ENCODE measurements around the gene FGF14. TPM values are rescaled to one million over a fixed set of nuclear protein-coding genes. Genes with fewer than 3 reads are reported as not detected.

The FGF14 gene
- total and polyA plus RNA-seq, 2 of the 4 experiments (the other 2 are of a cell fraction), result under 0.01 TPM; not detected in 1

GRCh38 chr13:102312841-102313240, 89.0 kb downstream of the FGF14 start:
- Histone ChIP-seq H2BK15ac (ENCODE audit: low read depth, low read length) (no peak overlapping the region), H2AK5ac (ENCODE audit: low read depth, low read length) (no peak overlapping the region), H2AK9ac (replicated peaks; ENCODE audit: low read depth, low read length, poor library complexity) (no peak overlapping the region), H3K14ac (replicated peaks; ENCODE audit: low read depth, low read length) (no peak overlapping the region), H4K91ac (ENCODE audit: insufficient read depth, low read depth, low read length) (no peak overlapping the region), H3K9me3 (ENCODE audit: control insufficient read depth, insufficient read depth, low read length) (no peaks in the 10 kb centered on the region), H3K4me3 (ENCODE audit: insufficient read depth, low read depth, low read length) (no peak overlapping the region), H3K4me2 (ENCODE audit: low read depth, low read length) (no peak overlapping the region), H3K27me3 (ENCODE audit: control insufficient read depth, insufficient read depth, low read length) (no peaks in the 10 kb centered on the region), H3K4me1 (ENCODE audit: control insufficient read depth, insufficient read depth, low read length) (no peaks in the 10 kb centered on the region), H2BK120ac (ENCODE audit: low read depth, low read length) (no peak overlapping the region), H3K18ac (ENCODE audit: low read depth, low read length) (no peak overlapping the region), H3K27ac (ENCODE audit: insufficient read depth, low read length) (no peak overlapping the region), H2BK20ac (ENCODE audit: low read depth, low read length) (no peak overlapping the region), H3K56ac (ENCODE audit: extremely low read depth, insufficient read depth, low read length) (no peak overlapping the region), H3K23ac (ENCODE audit: low read depth, low read length) (no peak overlapping the region), H3K9me1 (ENCODE audit: insufficient read depth, low read length) (no peaks in the 10 kb centered on the region), H4K20me1 (ENCODE audit: insufficient read depth, low read length) (no peaks in the 10 kb centered on the region), H3K36me3 (ENCODE audit: control insufficient read depth, insufficient read depth, low read length) (no peaks in the 10 kb centered on the region), H3K4ac (ENCODE audit: low read depth, low read length) (no peak overlapping the region), H2BK5ac (ENCODE audit: low read depth, low read length, poor library complexity, severe bottlenecking) (no peak overlapping the region), H3K9ac (ENCODE audit: low read depth, low read length) (no peak overlapping the region), H4K8ac (ENCODE audit: low read depth in 2 of 2, low read length in 2 of 2) (no peak overlapping the region), H3K79me1 (ENCODE audit: low read depth in 1 of 2, low read length in 2 of 2) (no peaks in the 10 kb centered on the region), H2AFZ (replicated peaks; ENCODE audit: low read length, poor library complexity) (no peak overlapping the region), H4K5ac (ENCODE audit: low read depth, low read length) (no peak overlapping the region)
- no peak for DNase-seq
- dilution Hi-C loops (cut with HindIII; ENCODE audit: low sequenced_read_pairs, unreplicated experiment) (no loop called here), intact Hi-C loops (cut with micrococcal nuclease) (no loop called here), in situ Hi-C loops (cut with MboI; ENCODE audit: low sequenced_read_pairs) (no loop called here)
- ATAC-seq (ENCODE audit: low read depth), result no peak
- ChIA-PET CTCF (interaction anchor here (0.5 kb wide), 1 partner anchor 1155 kb away, joined by 3 read pairs; no protein-coding TSS in a partner anchor), POLR2A (ENCODE audit: unreplicated experiment) (no interaction called here)
- BruUV-seq (replicated peaks), result no TSS peak
- no CpG with 5 or more reads among the region's 4 CpGs for WGBS, 2 experiments (ENCODE audit: extremely low coverage in 2 of 2, insufficient read length in 1 of 2)
- TF ChIP-seq NFE2L2 (IDR thresholded peaks at IDR 0.05; ENCODE audit: low read depth, low read length) (no peak), MAFK (IDR thresholded peaks at IDR 0.05; ENCODE audit: low read depth, low read length) (no peak), SMC3 (IDR thresholded peaks at IDR 0.05; ENCODE audit: low read depth, low read length) (no peak), CTCF (conservative IDR thresholded peaks at IDR 0.05; ENCODE audit: low read depth, low read length) (no peak), BHLHE40 (IDR thresholded peaks at IDR 0.05; ENCODE audit: low read depth, low read length) (no peak), MXI1 (IDR thresholded peaks at IDR 0.05; ENCODE audit: borderline replicate concordance, low read depth, low read length) (no peak), FOS (IDR thresholded peaks at IDR 0.05; ENCODE audit: low read depth, low read length) (no peak), RFX5 (IDR thresholded peaks at IDR 0.05; ENCODE audit: low read depth, low read length) (no peak), MAZ (IDR thresholded peaks at IDR 0.05; ENCODE audit: borderline replicate concordance, low read depth, low read length) (no peak), CEBPB (IDR thresholded peaks at IDR 0.05; ENCODE audit: low read depth, low read length) (no peak), RCOR1 (IDR thresholded peaks at IDR 0.05; ENCODE audit: insufficient replicate concordance, low read length) (no peak)
- TF ChIP-seq, protein P1, sequence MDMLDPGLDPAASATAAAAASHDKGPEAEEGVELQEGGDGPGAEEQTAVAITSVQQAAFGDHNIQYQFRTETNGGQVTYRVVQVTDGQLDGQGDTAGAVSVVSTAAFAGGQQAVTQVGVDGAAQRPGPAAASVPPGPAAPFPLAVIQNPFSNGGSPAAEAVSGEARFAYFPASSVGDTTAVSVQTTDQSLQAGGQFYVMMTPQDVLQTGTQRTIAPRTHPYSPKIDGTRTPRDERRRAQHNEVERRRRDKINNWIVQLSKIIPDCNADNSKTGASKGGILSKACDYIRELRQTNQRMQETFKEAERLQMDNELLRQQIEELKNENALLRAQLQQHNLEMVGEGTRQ (IDR thresholded peaks at IDR 0.05; ENCODE audit: low read depth, low read length), result no peak
- TF ChIP-seq, protein P2, sequence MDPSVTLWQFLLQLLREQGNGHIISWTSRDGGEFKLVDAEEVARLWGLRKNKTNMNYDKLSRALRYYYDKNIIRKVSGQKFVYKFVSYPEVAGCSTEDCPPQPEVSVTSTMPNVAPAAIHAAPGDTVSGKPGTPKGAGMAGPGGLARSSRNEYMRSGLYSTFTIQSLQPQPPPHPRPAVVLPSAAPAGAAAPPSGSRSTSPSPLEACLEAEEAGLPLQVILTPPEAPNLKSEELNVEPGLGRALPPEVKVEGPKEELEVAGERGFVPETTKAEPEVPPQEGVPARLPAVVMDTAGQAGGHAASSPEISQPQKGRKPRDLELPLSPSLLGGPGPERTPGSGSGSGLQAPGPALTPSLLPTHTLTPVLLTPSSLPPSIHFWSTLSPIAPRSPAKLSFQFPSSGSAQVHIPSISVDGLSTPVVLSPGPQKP (IDR thresholded peaks at IDR 0.05; ENCODE audit: borderline replicate concordance, low read depth, low read length), result no peak

Data from IMR-90 (cell line).